ENCODE results near the gene S100A2.

Gene S100A2

DNA sequence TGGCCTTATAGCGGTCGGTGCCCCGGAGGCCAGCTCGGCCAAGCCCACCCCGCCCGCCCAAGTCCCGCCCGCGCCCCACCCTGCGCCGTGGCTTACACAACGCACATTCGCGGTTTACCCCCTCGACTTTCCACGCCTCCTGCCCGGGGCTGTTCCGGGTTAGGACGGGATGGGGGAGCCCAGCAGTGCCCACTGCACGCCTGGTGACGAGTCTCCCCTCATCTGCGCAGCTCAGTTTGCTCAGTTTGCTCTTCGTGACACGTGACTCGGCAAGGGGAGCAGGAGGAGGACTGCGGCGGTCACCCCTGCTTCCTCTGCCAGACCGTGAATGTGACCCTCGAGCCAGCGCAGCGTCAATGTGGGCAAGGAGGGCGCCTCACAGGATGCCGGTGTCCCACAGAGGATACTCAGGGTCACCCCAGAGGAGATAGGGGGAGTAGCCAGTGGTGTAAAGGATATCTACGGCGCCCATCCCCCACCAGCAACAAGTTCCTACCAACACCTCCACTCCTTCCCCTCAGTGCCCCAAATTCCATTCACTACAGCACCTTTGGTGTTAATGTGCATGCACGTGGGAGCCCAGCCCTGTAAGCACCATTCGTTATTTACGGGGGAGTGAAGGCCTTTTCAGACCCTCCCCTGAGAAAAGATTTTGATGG lies 29.5 kb downstream of the S100A2 start:
- Histone ChIP-seq H3K79me1 (ENCODE audit: low read length) (peaks cover 31% of the 10 kb centered on the region), H3K9ac (ENCODE audit: low read length) (no peak overlapping the region), H2AFZ (ENCODE audit: insufficient read depth, low read length, poor library complexity) (peak overlapping the region; percentile 32), H3K18ac (ENCODE audit: low read length) (peak overlapping the region; percentile 31), H3K4ac (ENCODE audit: low read depth, low read length) (peak overlapping the region; percentile 24), H3K4me3 (ENCODE audit: low read depth, low read length) (no peak overlapping the region), H2BK12ac (ENCODE audit: low read length) (peak overlapping the region; percentile 84), H3K27ac (ENCODE audit: low read depth, low read length) (no peak overlapping the region), H3K14ac (ENCODE audit: low read length) (peak overlapping the region; percentile 63), H3K4me1 (ENCODE audit: control insufficient read depth in 1 of 2, insufficient read depth in 2 of 2, low read length in 2 of 2) (peaks cover 27 to 38% of the 10 kb centered on the region in 2 experiments), H4K91ac (ENCODE audit: low read depth, low read length) (peak overlapping the region; percentile 71), H2BK120ac (ENCODE audit: insufficient read depth, low read length, poor library complexity) (peak overlapping the region; percentile 40), H3K23ac (ENCODE audit: low read length) (no peak overlapping the region), H3K4me2 (ENCODE audit: low read length) (peak overlapping the region; percentile 38), H3K79me2 (ENCODE audit: control insufficient read depth, insufficient read depth, low read length, poor library complexity) (no peaks in the 10 kb centered on the region), H3K36me3 (ENCODE audit: control insufficient read depth in 1 of 2, insufficient read depth in 2 of 2, low read length in 2 of 2) (no peaks in the 10 kb centered on the region), H4K12ac (ENCODE audit: low read depth, low read length) (no peak overlapping the region), H3K27me3 (ENCODE audit: insufficient read depth, low read length) (no peaks in the 10 kb centered on the region), H2AK5ac (ENCODE audit: low read length) (peak overlapping the region; percentile 49), H4K8ac (ENCODE audit: low read depth, low read length) (peak overlapping the region; percentile 11), H3K9me3 (ENCODE audit: insufficient read depth, low read depth, low read length) (no peaks in the 10 kb centered on the region), H2BK5ac (ENCODE audit: low read depth, low read length, poor library complexity) (no peak overlapping the region)
- no CpG with 5 or more reads among the region's 38 CpGs for WGBS (ENCODE audit: extremely low coverage, insufficient coverage, insufficient read length)
- DNase-seq: peak; percentile 59 to 76

DNA sequence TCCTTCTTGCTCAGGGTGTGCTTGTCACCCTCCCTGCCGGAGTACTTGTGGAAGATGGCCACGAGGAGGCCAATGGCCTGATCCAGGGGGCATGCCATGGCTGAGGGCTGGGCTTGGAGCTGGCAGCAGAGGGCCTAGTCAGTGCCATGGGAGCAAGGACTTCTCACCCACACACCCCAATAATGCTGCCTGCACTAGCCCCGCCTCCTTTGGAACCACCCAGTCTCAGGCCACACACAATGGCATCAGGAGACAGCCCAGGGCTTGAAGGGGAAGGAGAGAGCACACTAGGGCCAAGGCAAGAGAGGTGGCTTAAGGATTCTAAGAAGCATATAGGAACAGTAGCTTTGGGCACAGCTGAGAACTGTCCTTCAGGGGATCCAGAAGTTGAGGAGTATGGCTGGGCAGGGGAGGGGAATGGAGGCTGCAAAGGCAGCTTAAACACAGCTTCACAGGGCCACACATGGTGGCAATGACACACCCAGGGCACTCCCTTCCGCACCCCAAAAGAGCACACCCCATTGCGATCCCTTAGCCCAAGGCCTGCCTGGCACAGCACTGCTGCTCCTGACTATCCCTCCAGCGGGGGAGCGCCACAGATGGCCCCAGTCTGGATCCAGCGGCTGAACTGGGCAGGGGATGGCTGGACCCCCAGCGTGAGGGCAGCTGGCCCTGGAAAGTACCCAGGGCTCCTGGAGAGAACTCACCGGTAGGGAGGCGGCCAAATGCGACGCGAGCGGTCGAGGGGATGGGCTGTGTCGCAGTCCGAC lies 30.2 kb downstream of the S100A2 start, which contains the start of gene S100A6:
TSS of gene S100A6 (minus strand) at position 750 of the 770 bp plus-strand sequence. CDS start at position 98, 652 bp downstream.
- Histone ChIP-seq H3K36me3 (ENCODE audit: control insufficient read depth in 1 of 2, insufficient read depth in 2 of 2, low read length in 2 of 2) (no peaks in the 10 kb centered on the region), H3K4me3 (ENCODE audit: low read depth, low read length) (peak within 1 kb of the TSS; percentile 32), H2BK12ac (ENCODE audit: low read length) (peak within 1 kb of the TSS; percentile 90), H4K8ac (ENCODE audit: low read depth, low read length) (peak within 1 kb of the TSS; percentile 23), H2BK5ac (ENCODE audit: low read depth, low read length, poor library complexity) (no peak within 1 kb of the TSS), H3K9me3 (ENCODE audit: insufficient read depth, low read depth, low read length) (no peaks in the 10 kb centered on the region), H4K12ac (ENCODE audit: low read depth, low read length) (peak within 1 kb of the TSS; percentile 10), H3K18ac (ENCODE audit: low read length) (peak within 1 kb of the TSS; percentile 43), H3K27ac (ENCODE audit: low read depth, low read length) (no peak within 1 kb of the TSS), H3K79me1 (ENCODE audit: low read length) (peaks cover 31% of the 10 kb centered on the region), H3K4me2 (ENCODE audit: low read length) (peak within 1 kb of the TSS; percentile 38), H3K4me1 (ENCODE audit: control insufficient read depth in 1 of 2, insufficient read depth in 2 of 2, low read length in 2 of 2) (peaks cover 27 to 36% of the 10 kb centered on the region in 2 experiments), H2AK5ac (ENCODE audit: low read length) (peak within 1 kb of the TSS; percentile 49), H3K14ac (ENCODE audit: low read length) (peak within 1 kb of the TSS; percentile 63), H2BK120ac (ENCODE audit: insufficient read depth, low read length, poor library complexity) (peak within 1 kb of the TSS; percentile 40), H3K79me2 (ENCODE audit: control insufficient read depth, insufficient read depth, low read length, poor library complexity) (no peaks in the 10 kb centered on the region), H3K27me3 (ENCODE audit: insufficient read depth, low read length) (no peaks in the 10 kb centered on the region), H3K9ac (ENCODE audit: low read length) (no peak within 1 kb of the TSS), H4K91ac (ENCODE audit: low read depth, low read length) (peak within 1 kb of the TSS; percentile 71), H3K23ac (ENCODE audit: low read length) (no peak within 1 kb of the TSS), H3K4ac (ENCODE audit: low read depth, low read length) (peak within 1 kb of the TSS; percentile 24), H2AFZ (ENCODE audit: insufficient read depth, low read length, poor library complexity) (peak within 1 kb of the TSS; percentile 32)
- DNase-seq: peak in 1 of 2 donors; percentile 23
- WGBS (ENCODE audit: extremely low coverage, insufficient coverage, insufficient read length): no CpG with 5 or more reads among the region's 18 CpGs

DNA sequence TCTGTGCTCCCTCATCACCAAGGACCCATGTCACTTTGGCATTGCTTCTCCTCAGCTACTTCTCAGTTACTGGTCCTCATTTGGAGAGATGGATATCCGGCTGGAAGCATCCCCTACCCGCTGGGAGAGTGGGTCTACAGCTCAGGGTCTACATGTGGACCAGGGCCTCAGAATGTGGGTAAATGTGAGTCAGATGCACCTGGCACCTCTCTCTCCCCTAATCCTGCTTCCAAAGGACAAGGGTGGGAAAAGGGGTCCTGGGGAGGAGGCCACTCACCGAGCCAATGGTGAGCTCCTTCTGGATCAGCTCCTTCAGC lies 30.8 kb downstream of the S100A2 start:
- peak overlapping the region; percentile 48 for H2AK5ac ChIP-seq (ENCODE audit: low read length)
- peak overlapping the region; percentile 45 for H3K14ac ChIP-seq (ENCODE audit: low read length)
- H4K12ac ChIP-seq (ENCODE audit: low read depth, low read length): no peak overlapping the region
- no peak overlapping the region for H4K8ac ChIP-seq (ENCODE audit: low read depth, low read length)
- no peak overlapping the region for H3K18ac ChIP-seq (ENCODE audit: low read length)
- no peaks in the 10 kb centered on the region for H3K36me3 ChIP-seq (ENCODE audit: control insufficient read depth in 1 of 2, insufficient read depth in 2 of 2, low read length in 2 of 2)
- H3K4me1 ChIP-seq (ENCODE audit: control insufficient read depth in 1 of 2, insufficient read depth in 2 of 2, low read length in 2 of 2): peaks cover 27 to 35% of the 10 kb centered on the region in 2 experiments
- peak overlapping the region; percentile 90 for H2BK12ac ChIP-seq (ENCODE audit: low read length)
- no peaks in the 10 kb centered on the region for H3K79me2 ChIP-seq (ENCODE audit: control insufficient read depth, insufficient read depth, low read length, poor library complexity)
- H2BK5ac ChIP-seq (ENCODE audit: low read depth, low read length, poor library complexity): no peak overlapping the region
- H3K9ac ChIP-seq (ENCODE audit: low read length): no peak overlapping the region
- no peaks in the 10 kb centered on the region for H3K27me3 ChIP-seq (ENCODE audit: insufficient read depth, low read length)
- no peak overlapping the region for H2AFZ ChIP-seq (ENCODE audit: insufficient read depth, low read length, poor library complexity)
- H3K4me3 ChIP-seq (ENCODE audit: low read depth, low read length): peak overlapping the region; percentile 32
- H3K4ac ChIP-seq (ENCODE audit: low read depth, low read length): no peak overlapping the region
- peak overlapping the region; percentile 49 for H4K91ac ChIP-seq (ENCODE audit: low read depth, low read length)
- no peak overlapping the region for H3K23ac ChIP-seq (ENCODE audit: low read length)
- H3K79me1 ChIP-seq (ENCODE audit: low read length): peaks cover 30% of the 10 kb centered on the region
- DNase-seq: no peak
- peak overlapping the region; percentile 9 for H2BK120ac ChIP-seq (ENCODE audit: insufficient read depth, low read length, poor library complexity)
- H3K27ac ChIP-seq (ENCODE audit: low read depth, low read length): no peak overlapping the region
- no peaks in the 10 kb centered on the region for H3K9me3 ChIP-seq (ENCODE audit: insufficient read depth, low read depth, low read length)
- WGBS (ENCODE audit: extremely low coverage, insufficient coverage, insufficient read length): no CpG with 5 or more reads among the region's 3 CpGs
- H3K4me2 ChIP-seq (ENCODE audit: low read length): no peak overlapping the region

DNA sequence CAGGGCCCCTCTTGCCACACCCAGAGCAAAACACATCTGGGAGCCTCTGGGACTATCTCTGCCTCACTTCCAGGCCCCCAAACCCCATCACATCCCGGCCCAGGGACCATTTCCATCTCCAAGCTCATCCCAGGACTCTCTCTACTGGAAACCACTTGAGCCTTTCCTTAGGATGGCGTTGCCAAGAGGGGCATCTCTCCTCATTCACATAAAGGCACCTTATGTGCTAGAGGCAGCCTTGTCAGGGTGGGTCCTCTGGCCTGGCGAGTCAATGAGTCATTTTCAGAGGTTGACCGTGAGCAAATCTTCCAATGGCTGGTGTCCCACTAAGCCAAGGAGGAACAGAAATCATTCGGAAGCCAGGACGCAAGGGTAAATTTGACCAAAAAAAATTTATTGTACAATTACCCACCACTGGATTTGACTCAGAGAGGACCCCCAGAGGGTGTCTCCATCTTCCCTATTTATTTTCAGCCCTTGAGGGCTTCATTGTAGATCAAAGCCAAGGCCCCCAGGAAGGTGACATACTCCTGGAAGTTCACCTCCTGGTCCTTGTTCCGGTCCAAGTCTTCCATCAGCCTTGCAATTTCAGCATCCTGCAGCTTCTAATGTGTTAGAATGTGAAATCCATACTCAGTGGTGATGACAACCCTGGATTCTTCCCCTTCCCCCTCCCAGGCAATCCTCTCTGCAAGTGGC lies 31.3 kb downstream of the S100A2 start:
- H3K14ac ChIP-seq (ENCODE audit: low read length): peak overlapping the region; percentile 30
- no peak overlapping the region for H3K4me2 ChIP-seq (ENCODE audit: low read length)
- peak in 1 of 2 donors; percentile 29 for DNase-seq
- H4K91ac ChIP-seq (ENCODE audit: low read depth, low read length): peak overlapping the region; percentile 93
- peak overlapping the region; percentile 36 for H3K18ac ChIP-seq (ENCODE audit: low read length)
- H3K4ac ChIP-seq (ENCODE audit: low read depth, low read length): peak overlapping the region; percentile 12
- H3K79me2 ChIP-seq (ENCODE audit: control insufficient read depth, insufficient read depth, low read length, poor library complexity): no peaks in the 10 kb centered on the region
- H4K8ac ChIP-seq (ENCODE audit: low read depth, low read length): peak overlapping the region; percentile 27
- H3K9me3 ChIP-seq (ENCODE audit: insufficient read depth, low read depth, low read length): no peaks in the 10 kb centered on the region
- H2BK12ac ChIP-seq (ENCODE audit: low read length): peak overlapping the region; percentile 66
- H3K4me1 ChIP-seq (ENCODE audit: control insufficient read depth in 1 of 2, insufficient read depth in 2 of 2, low read length in 2 of 2): peaks cover 27 to 35% of the 10 kb centered on the region in 2 experiments
- WGBS (ENCODE audit: extremely low coverage, insufficient coverage, insufficient read length): no CpG with 5 or more reads among the region's 7 CpGs
- no peak overlapping the region for H3K9ac ChIP-seq (ENCODE audit: low read length)
- no peaks in the 10 kb centered on the region for H3K36me3 ChIP-seq (ENCODE audit: control insufficient read depth in 1 of 2, insufficient read depth in 2 of 2, low read length in 2 of 2)
- H2AFZ ChIP-seq (ENCODE audit: insufficient read depth, low read length, poor library complexity): no peak overlapping the region
- no peak overlapping the region for H3K4me3 ChIP-seq (ENCODE audit: low read depth, low read length)
- peak overlapping the region; percentile 2 for H2BK5ac ChIP-seq (ENCODE audit: low read depth, low read length, poor library complexity)
- no peak overlapping the region for H3K27ac ChIP-seq (ENCODE audit: low read depth, low read length)
- no peak overlapping the region for H3K23ac ChIP-seq (ENCODE audit: low read length)
- H2BK120ac ChIP-seq (ENCODE audit: insufficient read depth, low read length, poor library complexity): peak overlapping the region; percentile 85
- peaks cover 27% of the 10 kb centered on the region for H3K79me1 ChIP-seq (ENCODE audit: low read length)
- H4K12ac ChIP-seq (ENCODE audit: low read depth, low read length): no peak overlapping the region
- H3K27me3 ChIP-seq (ENCODE audit: insufficient read depth, low read length): no peaks in the 10 kb centered on the region
- H2AK5ac ChIP-seq (ENCODE audit: low read length): peak overlapping the region; percentile 26
